ENCODE results near the gene RNASE8. TPM values are rescaled to one million over a fixed set of nuclear protein-coding genes. Genes with fewer than 3 reads are reported as not detected.

RNASE8 gene
- total RNA-seq, 1 donor from 2014 or later, result not detected

GRCh38 chr14:21078726-21079125, 21.1 kb downstream of the RNASE8 start:
- Mint-ChIP-seq H3K4me3 (ENCODE audit: unreplicated experiment) (no peak overlapping the region), H3K4me1 (ENCODE audit: low read depth) (peaks cover 5% of the 10 kb centered on the region), H3K9me3 (ENCODE audit: low read depth) (no peaks in the 10 kb centered on the region), H3K36me3 (ENCODE audit: low read depth) (peaks cover 45% of the 10 kb centered on the region), H3K27me3 (ENCODE audit: low read depth) (no peaks in the 10 kb centered on the region), H3K27ac (ENCODE audit: unreplicated experiment) (no peak overlapping the region)
- no peak for TF ChIP-seq CTCF (IDR thresholded peaks at IDR 0.05)
- no peak for DNase-seq (ENCODE audit: low spot score)

- TF ChIP-seq CTCF (IDR thresholded peaks at IDR 0.05), result no peak
- Mint-ChIP-seq H3K27ac (ENCODE audit: unreplicated experiment) (no peak overlapping the region), H3K4me1 (ENCODE audit: low read depth) (peaks cover 12% of the 10 kb centered on the region), H3K4me3 (ENCODE audit: unreplicated experiment) (no peak overlapping the region), H3K27me3 (ENCODE audit: low read depth) (no peaks in the 10 kb centered on the region), H3K36me3 (ENCODE audit: low read depth) (peaks cover 52% of the 10 kb centered on the region), H3K9me3 (ENCODE audit: low read depth) (no peaks in the 10 kb centered on the region)
- DNase-seq (ENCODE audit: low spot score), result no peak
Measured at GRCh38 chr14:21081521-21082142, 24.0 kb downstream of the RNASE8 start.

- Mint-ChIP-seq H3K36me3 (ENCODE audit: low read depth) (peaks cover 45% of the 10 kb centered on the region), H3K27me3 (ENCODE audit: low read depth) (no peaks in the 10 kb centered on the region), H3K4me3 (ENCODE audit: unreplicated experiment) (no peak overlapping the region), H3K27ac (ENCODE audit: unreplicated experiment) (peak overlapping the region; percentile 77), H3K9me3 (ENCODE audit: low read depth) (no peaks in the 10 kb centered on the region), H3K4me1 (ENCODE audit: low read depth) (peaks cover 24% of the 10 kb centered on the region)
- TF ChIP-seq CTCF (IDR thresholded peaks at IDR 0.05), result no peak
- no peak for DNase-seq (ENCODE audit: low spot score)
Measured at GRCh38 chr14:21083565-21084325, 26.1 kb downstream of the RNASE8 start.

- H3K4me1 Mint-ChIP-seq (ENCODE audit: low read depth), result peaks cover 24% of the 10 kb centered on the region
- no peak for DNase-seq (ENCODE audit: low spot score)
- peak overlapping the region; percentile 77 for H3K27ac Mint-ChIP-seq (ENCODE audit: unreplicated experiment)
- no peaks in the 10 kb centered on the region for H3K27me3 Mint-ChIP-seq (ENCODE audit: low read depth)
- no peaks in the 10 kb centered on the region for H3K9me3 Mint-ChIP-seq (ENCODE audit: low read depth)
- H3K36me3 Mint-ChIP-seq (ENCODE audit: low read depth), result peaks cover 46% of the 10 kb centered on the region
- no peak for TF ChIP-seq CTCF (IDR thresholded peaks at IDR 0.05)
- H3K4me3 Mint-ChIP-seq (ENCODE audit: unreplicated experiment), result no peak overlapping the region
Measured at GRCh38 chr14:21084396-21084795, 26.8 kb downstream of the RNASE8 start.

GRCh38 chr14:21084998-21085853, 27.6 kb downstream of the RNASE8 start:
- H3K4me3 Mint-ChIP-seq (ENCODE audit: unreplicated experiment), result no peak overlapping the region
- no peak for DNase-seq (ENCODE audit: low spot score)
- no peaks in the 10 kb centered on the region for H3K27me3 Mint-ChIP-seq (ENCODE audit: low read depth)
- H3K9me3 Mint-ChIP-seq (ENCODE audit: low read depth), result no peaks in the 10 kb centered on the region
- H3K4me1 Mint-ChIP-seq (ENCODE audit: low read depth), result peaks cover 24% of the 10 kb centered on the region
- H3K36me3 Mint-ChIP-seq (ENCODE audit: low read depth), result peaks cover 43% of the 10 kb centered on the region
- H3K27ac Mint-ChIP-seq (ENCODE audit: unreplicated experiment), result peak overlapping the region; percentile 49
- TF ChIP-seq CTCF (IDR thresholded peaks at IDR 0.05), result no peak

Data from chondrocyte (in vitro differentiated cells).